WTC11 (cell line): ENCODE measurements around the gene GGN. TPM values are rescaled to one million over a fixed set of nuclear protein-coding genes. Genes with fewer than 3 reads are reported as not detected.

ENCODE experiments used
- ATAC-seq: fragments of 200-7000 bp; cut with Tn5 transposase; 2 replicates; pipeline ENCODE4 v1.10.0; 2021; ENCODE audit warnings: mild to moderate bottlenecking, moderate library complexity
- CTCF ChIA-PET: fragments of 300-600 bp; sonication (Branson Sonifier 250); formaldehyde crosslinking; loops from one replicate; lab custom pipeline; 2021; ENCODE audit warnings: antibody characterized with exemption; lab: Charles Lee
- POLR2A ChIA-PET: fragments of 350-600 bp; sonication (Branson Sonifier 250); formaldehyde crosslinking; loops from one replicate; lab custom pipeline; 2021; ENCODE audit warnings: antibody characterized with exemption; lab: Charles Lee
- DNase-seq: peaks from one replicate; pipeline ENCODE4 v3.0.0; 2021; ENCODE audit warnings: low spot score
- H3K27ac Mint-ChIP-seq: 2 replicates; pipeline ENCODE4 v1.8.0; 2021; ENCODE audit warnings: mixed read lengths
- H3K27me3 Mint-ChIP-seq: 2 replicates; pipeline ENCODE4 v1.8.0; 2021; ENCODE audit warnings: low read depth, mild to moderate bottlenecking, moderate library complexity, mixed read lengths
- H3K36me3 Mint-ChIP-seq: 2 replicates; pipeline ENCODE4 v1.8.0; 2021; ENCODE audit warnings: mixed read lengths
- H3K4me1 Mint-ChIP-seq: 2 replicates; pipeline ENCODE4 v1.8.0; 2022; ENCODE audit warnings: mixed read lengths
- H3K4me3 Mint-ChIP-seq: 2 replicates; pipeline ENCODE4 v1.8.0; 2021; ENCODE audit warnings: mild to moderate bottlenecking, moderate library complexity, mixed read lengths
- H3K9me3 Mint-ChIP-seq: 2 replicates; pipeline ENCODE4 v1.8.0; 2021; ENCODE audit warnings: mixed read lengths
- AFF4 ChIP-seq: sonication (generic); formaldehyde crosslinking; IDR thresholded peaks from 2 replicates; pipeline ENCODE4 v1.8.1; 2023; ENCODE audit warnings: mild to moderate bottlenecking, missing genetic modification reagents, borderline replicate concordance
- ARID4B ChIP-seq: sonication (generic); formaldehyde crosslinking; IDR thresholded peaks from 2 replicates; pipeline ENCODE4 v1.8.0; 2023; ENCODE audit warnings: missing genetic modification reagents, mild to moderate bottlenecking, borderline replicate concordance
- CBFB ChIP-seq: sonication (generic); formaldehyde crosslinking; IDR thresholded peaks from 2 replicates; pipeline ENCODE4 v1.8.1; 2022; ENCODE audit warnings: mild to moderate bottlenecking, low read depth, missing genetic modification reagents
- GABPB1 ChIP-seq: sonication (generic); formaldehyde crosslinking; IDR thresholded peaks from 2 replicates; pipeline ENCODE4 v1.8.1; 2023; ENCODE audit warnings: mild to moderate bottlenecking, missing genetic modification reagents
- IRF2 ChIP-seq: sonication (generic); formaldehyde crosslinking; IDR thresholded peaks from 2 replicates; pipeline ENCODE4 v1.8.0; 2022; ENCODE audit warnings: low read depth, missing genetic modification reagents, borderline replicate concordance
- MAX ChIP-seq: sonication (generic); formaldehyde crosslinking; IDR thresholded peaks from 2 replicates; pipeline ENCODE4 v1.8.0; 2022; ENCODE audit warnings: mild to moderate bottlenecking, missing genetic modification reagents
- NR2C2 ChIP-seq: sonication (generic); formaldehyde crosslinking; IDR thresholded peaks from 2 replicates; pipeline ENCODE4 v1.8.0; 2022; ENCODE audit warnings: mild to moderate bottlenecking, missing genetic modification reagents
- TCF7 ChIP-seq: sonication (generic); formaldehyde crosslinking; IDR thresholded peaks from 2 replicates; pipeline ENCODE4 v1.8.0; 2022; ENCODE audit warnings: mild to moderate bottlenecking, low read depth, missing genetic modification reagents, moderate library complexity
- USF1 ChIP-seq: sonication (generic); formaldehyde crosslinking; IDR thresholded peaks from 2 replicates; pipeline ENCODE4 v1.8.0; 2022; ENCODE audit warnings: mild to moderate bottlenecking, missing genetic modification reagents
- ZNF281 ChIP-seq: sonication (generic); formaldehyde crosslinking; IDR thresholded peaks from 2 replicates; pipeline ENCODE4 v1.8.0; 2023; ENCODE audit warnings: mild to moderate bottlenecking, missing genetic modification reagents
- ZNF396 ChIP-seq: fragments of 250-450 bp; sonication (Bioruptor Pico); IDR thresholded peaks from 2 replicates; pipeline ENCODE4 v1.8.0; 2021; ENCODE audit warnings: mild to moderate bottlenecking, moderate library complexity, borderline replicate concordance
- ZNF671 ChIP-seq: fragments of 250-450 bp; sonication (Bioruptor Pico); IDR thresholded peaks from 2 replicates; pipeline ENCODE4 v1.8.0; 2021; ENCODE audit warnings: mild to moderate bottlenecking
- total RNA-seq: library from RNA; stranded (reverse); gene quantifications from 3 replicates; pipeline ENCODE4 v1.2.3, GENCODE V29; 2021

The GGN gene
- total RNA-seq, 1 experiment from 2014 or later = 2.4 TPM

- 0 out of 2 replicates have a peak, but pooled peaks have one; percentile 61 for TF ChIP-seq ZNF281 (CRISPR knock-in tag)
Measured at GRCh38 chr19:38417544-38418506, 30.0 kb upstream of the GGN start (continued).

GRCh38 chr19:38417146-38417543 lies 29.3 kb upstream of the GGN start:
- Mint-ChIP-seq H3K36me3 (no peaks in the 10 kb centered on the region), H3K4me3 (peak overlapping the region; percentile 84), H3K27ac (peak overlapping the region; percentile 55), H3K27me3 (peaks cover 21% of the 10 kb centered on the region), H3K4me1 (peaks cover 13% of the 10 kb centered on the region)
- ChIA-PET POLR2A (interaction anchor here (1.6 kb wide), 1 partner anchor 29 kb away, joined by 4 read pairs; the partner anchor contains the start of gene GGN), CTCF (interaction anchor here (0.6 to 7.7 kb wide), 2 partner anchors 14 to 187 kb away, joined by 5 to 55 read pairs; partner anchors contain the start of gene FAM98C)
- no peak for DNase-seq
- ATAC-seq = no peak
- TF ChIP-seq IRF2 (CRISPR knock-in tag) = no peak
- no peak for TF ChIP-seq CBFB (CRISPR knock-in tag)
- 0 out of 2 replicates have a peak, but pooled peaks have one; percentile 35 for TF ChIP-seq ARID4B (CRISPR knock-in tag)
- TF ChIP-seq, all 79 proteins: peak for 1
- no peaks in the 10 kb centered on the region for H3K9me3 Mint-ChIP-seq

GRCh38 chr19:38413416-38413815 lies 25.6 kb upstream of the GGN start:
- H3K27me3 Mint-ChIP-seq = peaks cover 5% of the 10 kb centered on the region
- no peak for DNase-seq
- ChIA-PET POLR2A (interaction anchor here (0.5 kb wide), 1 partner anchor 100 kb away, joined by 3 read pairs; no protein-coding TSS in a partner anchor), CTCF (interaction anchor here (1.2 to 4.9 kb wide), 3 partner anchors 11 to 65 kb away, joined by 3 to 50 read pairs (median 12); partner anchors contain the start of genes FAM98C and RASGRP4)
- H3K9me3 Mint-ChIP-seq = no peaks in the 10 kb centered on the region
- no peak overlapping the region for H3K27ac Mint-ChIP-seq
- H3K4me1 Mint-ChIP-seq = peaks cover 11% of the 10 kb centered on the region
- TF ChIP-seq ZNF396 (CRISPR knock-in tag) = no peak
- TF ChIP-seq, all 79 proteins: peak for 0
- Mint-ChIP-seq H3K36me3 (no peaks in the 10 kb centered on the region), H3K4me3 (no peak overlapping the region)
- ATAC-seq = no peak

GRCh38 chr19:38412961-38413360 lies 25.1 kb upstream of the GGN start:
- peaks cover 8% of the 10 kb centered on the region for H3K4me1 Mint-ChIP-seq
- DNase-seq = no peak
- no peaks in the 10 kb centered on the region for H3K9me3 Mint-ChIP-seq
- peaks cover under 1% of the 10 kb centered on the region for H3K27me3 Mint-ChIP-seq
- ATAC-seq = no peak
- CTCF ChIA-PET = interaction anchor here (4.9 kb wide), 1 partner anchor 10 kb away, joined by 50 read pairs; the partner anchor contains the start of gene FAM98C
- TF ChIP-seq ZNF671 (CRISPR knock-in tag) (no peak), TCF7 (CRISPR knock-in tag) (no peak), GABPB1 (CRISPR knock-in tag) (no peak), AFF4 (CRISPR knock-in tag) (no peak), MAX (CRISPR knock-in tag) (no peak), NR2C2 (no peak), USF1 (CRISPR knock-in tag) (no peak)
- H3K36me3 Mint-ChIP-seq = no peaks in the 10 kb centered on the region
- no peak overlapping the region for H3K4me3 Mint-ChIP-seq
- H3K27ac Mint-ChIP-seq = no peak overlapping the region
- POLR2A ChIA-PET = interaction anchor here (0.5 kb wide), 1 partner anchor 100 kb away, joined by 3 read pairs; no protein-coding TSS in a partner anchor
